ENCODE results near the gene TASP1. TPM values are rescaled to one million over a fixed set of nuclear protein-coding genes. Genes with fewer than 3 reads are reported as not detected.

The TASP1 gene
- 8.9 TPM for total RNA-seq (2021; ENCODE audit: unreplicated experiment)
- 3.6 TPM for polyA plus RNA-seq (2012; ENCODE audit: insufficient read length)
- Bru-seq, nascent RNA: percentile 73 among the genes with signal in this experiment
- percentile 60 among the genes with signal in this experiment for BruChase-seq, experiment 1, labeled RNA remaining after a 2-hour chase
- BruChase-seq, experiment 2, labeled RNA remaining after a 6-hour chase: percentile 54 among the genes with signal in this experiment
- long read RNA-seq, partial matches to known transcripts: 4 of 16 reads
- long read RNA-seq, other reads (novel, unspliced or antisense): 8 of 16 reads

GRCh38 chr20:13638496-13639149 is at the start of gene TASP1:
Gene TASP1, minus strand, starts transcription at chr20:13638932. Its CDS starts 8,854 bp downstream, at chr20:13630078.
- peaks cover 2% of the 10 kb centered on the region; the same call in 1 of the 2 replicates for H3K36me3 ChIP-seq (ENCODE audit: control insufficient read depth, insufficient read depth, low read length)
- H3K9me3 ChIP-seq (ENCODE audit: control insufficient read depth, insufficient read depth, low read depth, low read length): no peaks in the 10 kb centered on the region
- DNase-seq (ENCODE audit: low read depth, low spot score): peak; percentile 82
- H3K4me3 ChIP-seq (ENCODE audit: low read depth in 2 of 2, low read length in 2 of 2): peak within 1 kb of the TSS; percentile 82 to 95
- ATAC-seq: peak; percentile 100
- in situ Hi-C loops (cut with HindIII; ENCODE audit: low pct_unique_long_range_greater_than_20kb, low sequenced_read_pairs) (no loop called here), intact Hi-C loops (cut with micrococcal nuclease; ENCODE audit: unreplicated experiment) (no loop called here)
- no TSS peak for BruUV-seq (replicated peaks)
- POLR2A ChIA-PET: no interaction called here
- CTCF ChIA-PET: interaction anchor here (0.7 kb wide), 1 partner anchor 205 kb away, joined by 4 read pairs; no protein-coding TSS in a partner anchor
- TF ChIP-seq CTCF (IDR thresholded peaks at IDR 0.05): no peak
- TF ChIP-seq POLR2AphosphoS5 (IDR thresholded peaks at IDR 0.05; ENCODE audit: low read depth, low read length): peak; percentile 49; the same call in 1 of the 2 replicates
- no peak for TF ChIP-seq REST (IDR thresholded peaks at IDR 0.05; ENCODE audit: insufficient read depth in 1 of 2, low read depth in 2 of 2, low read length in 1 of 2)
- TF ChIP-seq TCF7L2 (IDR thresholded peaks at IDR 0.05; ENCODE audit: low read depth, low read length): no peak
- TF ChIP-seq SIN3A (IDR thresholded peaks at IDR 0.05; ENCODE audit: borderline replicate concordance, insufficient read depth, low read depth, low read length): peak; percentile 77; the same call in 1 of the 2 replicates
- H3K27ac ChIP-seq (ENCODE audit: low read length): peak within 1 kb of the TSS; percentile 83
- peaks cover 4% of the 10 kb centered on the region for H3K4me1 ChIP-seq (ENCODE audit: control insufficient read depth, insufficient read depth, low read length)
- no peaks in the 10 kb centered on the region for H3K27me3 ChIP-seq (ENCODE audit: control insufficient read depth, insufficient read depth, low read length)

- Histone ChIP-seq H3K4me3 (ENCODE audit: low read depth in 2 of 2, low read length in 2 of 2) (no peak overlapping the region), H3K27me3 (ENCODE audit: control insufficient read depth, insufficient read depth, low read length) (no peaks in the 10 kb centered on the region; the same call in 1 of the 2 replicates), H3K27ac (ENCODE audit: low read length) (no peak overlapping the region), H3K4me1 (ENCODE audit: control insufficient read depth, insufficient read depth, low read length) (no peaks in the 10 kb centered on the region), H3K9me3 (ENCODE audit: control insufficient read depth, insufficient read depth, low read depth, low read length) (no peaks in the 10 kb centered on the region), H3K36me3 (ENCODE audit: control insufficient read depth, insufficient read depth, low read length) (no peaks in the 10 kb centered on the region)
- ChIA-PET CTCF (interaction anchor here (0.6 kb wide), 1 partner anchor 193 kb away, joined by 4 read pairs; no protein-coding TSS in a partner anchor), POLR2A (no interaction called here)
- intact Hi-C loops (cut with micrococcal nuclease; ENCODE audit: unreplicated experiment) (no loop called here), in situ Hi-C loops (cut with HindIII; ENCODE audit: low pct_unique_long_range_greater_than_20kb, low sequenced_read_pairs) (no loop called here)
- no TSS peak for BruUV-seq (replicated peaks)
- no peak for TF ChIP-seq REST (IDR thresholded peaks at IDR 0.05; ENCODE audit: insufficient read depth in 1 of 2, low read depth in 2 of 2, low read length in 1 of 2)
- no peak for TF ChIP-seq POLR2AphosphoS5 (IDR thresholded peaks at IDR 0.05; ENCODE audit: low read depth, low read length)
- no peak for TF ChIP-seq TCF7L2 (IDR thresholded peaks at IDR 0.05; ENCODE audit: low read depth, low read length)
- TF ChIP-seq SIN3A (IDR thresholded peaks at IDR 0.05; ENCODE audit: borderline replicate concordance, insufficient read depth, low read depth, low read length): no peak
- no peak for TF ChIP-seq CTCF (IDR thresholded peaks at IDR 0.05)
- ATAC-seq: no peak
- no peak for DNase-seq (ENCODE audit: low read depth, low spot score)
These were observed 49.1 kb upstream of the TASP1 start for GRCh38 chr20:13687815-13688214.

All from Panc1 (cell line).